ENCODE data around the gene MYBPC1. TPM values are rescaled to one million over a fixed set of nuclear protein-coding genes. Genes with fewer than 3 reads are reported as not detected.

MYBPC1 gene
- total RNA-seq, 2 donors from 2014 or later: 171 to 302 TPM

GRCh38 chr12:101590383-101590782 lies 4.4 kb upstream of the MYBPC1 start:
- Histone ChIP-seq H3K27ac (no peak overlapping the region), H3K9me3 (no peaks in the 10 kb centered on the region), H3K36me3 (no peaks in the 10 kb centered on the region), H3K4me1 (replicated peaks) (no peaks in the 10 kb centered on the region), H3K4me3 (no peak overlapping the region), H3K27me3 (replicated peaks; ENCODE audit: insufficient read depth) (no peaks in the 10 kb centered on the region)
- 69% methylated on average over 3 of the region's 3 CpGs for WGBS
- intact Hi-C loops (cut with DNase I): no loop called here
- no peak for DNase-seq (ENCODE audit: low spot score)
- TF ChIP-seq CTCF (IDR thresholded peaks at IDR 0.05) (no peak), POLR2AphosphoS5 (IDR thresholded peaks at IDR 0.05) (no peak), POLR2A (IDR thresholded peaks at IDR 0.05) (no peak)

GRCh38 chr12:101591781-101592180 lies 3.0 kb upstream of the MYBPC1 start:
- no peak overlapping the region for H3K27ac ChIP-seq
- no peaks in the 10 kb centered on the region for H3K36me3 ChIP-seq
- no peak for DNase-seq (ENCODE audit: low spot score)
- H3K9me3 ChIP-seq: no peaks in the 10 kb centered on the region
- no peak for TF ChIP-seq POLR2AphosphoS5 (IDR thresholded peaks at IDR 0.05)
- TF ChIP-seq CTCF (IDR thresholded peaks at IDR 0.05): no peak
- no peak overlapping the region for H3K4me3 ChIP-seq
- intact Hi-C loops (cut with DNase I): no loop called here
- no peaks in the 10 kb centered on the region for H3K27me3 ChIP-seq (replicated peaks; ENCODE audit: insufficient read depth)
- no peaks in the 10 kb centered on the region for H3K4me1 ChIP-seq (replicated peaks)

GRCh38 chr12:101592448-101592847 lies 2.3 kb upstream of the MYBPC1 start:
- H3K36me3 ChIP-seq: no peaks in the 10 kb centered on the region
- intact Hi-C loops (cut with DNase I): no loop called here
- no peak overlapping the region for H3K4me3 ChIP-seq
- H3K4me1 ChIP-seq (replicated peaks): no peaks in the 10 kb centered on the region
- WGBS: 80% methylated on average over 2 of the region's 2 CpGs
- no peak for DNase-seq (ENCODE audit: low spot score)
- TF ChIP-seq POLR2A (IDR thresholded peaks at IDR 0.05) (no peak), CTCF (IDR thresholded peaks at IDR 0.05) (no peak), POLR2AphosphoS5 (IDR thresholded peaks at IDR 0.05) (no peak)
- no peak overlapping the region for H3K27ac ChIP-seq
- no peaks in the 10 kb centered on the region for H3K27me3 ChIP-seq (replicated peaks; ENCODE audit: insufficient read depth)
- no peaks in the 10 kb centered on the region for H3K9me3 ChIP-seq

GRCh38 chr12:101592921-101593320 lies 1.9 kb upstream of the MYBPC1 start:
- intact Hi-C loops (cut with DNase I): no loop called here
- no peak overlapping the region for H3K4me3 ChIP-seq
- DNase-seq (ENCODE audit: low spot score): no peak
- TF ChIP-seq POLR2A (IDR thresholded peaks at IDR 0.05) (no peak), POLR2AphosphoS5 (IDR thresholded peaks at IDR 0.05) (no peak), CTCF (IDR thresholded peaks at IDR 0.05) (no peak)
- 79% methylated on average over 4 of the region's 4 CpGs for whole genome bisulfite sequencing
- no peaks in the 10 kb centered on the region for H3K4me1 ChIP-seq (replicated peaks)
- H3K27me3 ChIP-seq (replicated peaks; ENCODE audit: insufficient read depth): no peaks in the 10 kb centered on the region
- no peaks in the 10 kb centered on the region for H3K9me3 ChIP-seq
- no peaks in the 10 kb centered on the region for H3K36me3 ChIP-seq
- no peak overlapping the region for H3K27ac ChIP-seq

- no peak overlapping the region for H3K4me3 ChIP-seq
- 67% methylated on average over 2 of the region's 2 CpGs for WGBS
- intact Hi-C loops (cut with DNase I): no loop called here
- H3K27me3 ChIP-seq (replicated peaks; ENCODE audit: insufficient read depth): no peaks in the 10 kb centered on the region
- TF ChIP-seq CTCF (IDR thresholded peaks at IDR 0.05) (no peak), POLR2A (IDR thresholded peaks at IDR 0.05) (no peak), POLR2AphosphoS5 (IDR thresholded peaks at IDR 0.05) (no peak)
- no peaks in the 10 kb centered on the region for H3K36me3 ChIP-seq
- no peaks in the 10 kb centered on the region for H3K4me1 ChIP-seq (replicated peaks)
- no peaks in the 10 kb centered on the region for H3K9me3 ChIP-seq
- H3K27ac ChIP-seq: no peak overlapping the region
- no peak for DNase-seq (ENCODE audit: low spot score)
Measured at GRCh38 chr12:101596172-101596571, 1.4 kb downstream of the MYBPC1 start.

Data from prostate gland (tissue), 2 donors.